B cell (primary cell): ENCODE measurements around the gene SFTPB. TPM values are rescaled to one million over a fixed set of nuclear protein-coding genes. Genes with fewer than 3 reads are reported as not detected.

Source experiments
- ATAC-seq: fragments of 200-7000 bp; cut with Tn5 transposase; one replicate; pipeline ENCODE4 v1.10.0; 2021; ENCODE audit warnings: low read depth, mild to moderate bottlenecking, moderate number of reproducible peaks, moderate library complexity
- CTCF ChIA-PET: fragments of 350-600 bp; sonication (Branson Sonifier 250); formaldehyde crosslinking; loops from one replicate; lab custom pipeline; 2021; ENCODE audit warnings: antibody characterized with exemption, inconsistent platforms; lab: Charles Lee
- POLR2A ChIA-PET: fragments of 350-600 bp; sonication (Branson Sonifier 250); formaldehyde crosslinking; loops from one replicate; lab custom pipeline; 2021; ENCODE audit warnings: antibody characterized with exemption; lab: Charles Lee
- DNase-seq: peaks from one replicate; pipeline ENCODE4 v3.0.0; 2013
- H2AFZ ChIP-seq: 2 replicates; pipeline ENCODE4 v1.6.1; 2012; ENCODE audit warnings: mild to moderate bottlenecking, low read depth, low read length; ENCODE audit not compliant: insufficient read depth, poor library complexity, severe bottlenecking
- H3K27ac ChIP-seq, 2 donors: 1 replicate in 1 of 2; 2 replicates in 1 of 2; pipeline ENCODE4 v1.5.1; 2012 to 2013; ENCODE audit warnings: low read length in 2 of 2, mild to moderate bottlenecking in 2 of 2, moderate library complexity in 1 of 2
- H3K27me3 ChIP-seq, 4 experiments: fragments of 200-600 bp in 1 of 4; sonication (generic) in 1 of 4; replicated peaks in 1 of 4; 1 replicate in 2 of 4; 2 replicates in 2 of 4; pipeline versions ENCODE4 v1.6.1 to v1.7.0; 2013 to 2016; ENCODE audit warnings: low read length in 3 of 4, mild to moderate bottlenecking in 2 of 4, mixed read lengths in 1 of 4, moderate library complexity in 1 of 4; ENCODE audit not compliant: insufficient read depth in 4 of 4, control insufficient read depth in 3 of 4; ENCODE audit errors: control extremely low read depth in 1 of 4
- H3K36me3 ChIP-seq, 2 experiments: replicated peaks in 1 of 2; 1 replicate in 1 of 2; 2 replicates in 1 of 2; pipeline versions ENCODE4 v1.6.1 to v1.7.1; 2013; ENCODE audit warnings: low read length in 1 of 2; ENCODE audit not compliant: insufficient read depth in 2 of 2, control insufficient read depth in 1 of 2; ENCODE audit errors: control extremely low read depth in 1 of 2, extremely low read depth in 1 of 2
- H3K4me1 ChIP-seq, 2 donors: fragments of 200-600 bp in 1 of 2; sonication (generic) in 1 of 2; 1 replicate in 1 of 2; 2 replicates in 1 of 2; pipeline versions ENCODE4 v1.5.1 to v1.6.1; 2013 to 2017; ENCODE audit warnings: low read length in 2 of 2; ENCODE audit not compliant: control insufficient read depth in 2 of 2, insufficient read depth in 2 of 2
- H3K4me2 ChIP-seq: replicated peaks from 2 replicates; pipeline ENCODE3; 2012; ENCODE audit warnings: mild to moderate bottlenecking, low read depth, low read length; ENCODE audit not compliant: poor library complexity, severe bottlenecking
- H3K4me3 ChIP-seq, 5 experiments: fragments of 200-600 bp in 1 of 5; sonication (generic) in 1 of 5; 1 replicate in 3 of 5; 2 replicates in 2 of 5; pipeline versions ENCODE4 v1.5.1 to v1.7.0; 2011 to 2016; ENCODE audit warnings: low read length in 4 of 5, mild to moderate bottlenecking in 4 of 5, low read depth in 2 of 5, control low read depth in 1 of 5, moderate library complexity in 1 of 5; ENCODE audit not compliant: insufficient read depth in 1 of 5; ENCODE audit errors: control extremely low read depth in 1 of 5, extremely low read depth in 1 of 5
- H3K79me2 ChIP-seq: fragments of 200-600 bp; sonication (generic); one replicate; pipeline ENCODE4 v1.6.0; 2016; ENCODE audit warnings: low read length; ENCODE audit not compliant: control insufficient read depth, insufficient read depth
- H3K9ac ChIP-seq: fragments of 200-600 bp; sonication (generic); 2 replicates; pipeline ENCODE4 v1.6.1; 2017; ENCODE audit warnings: mild to moderate bottlenecking, low read length, moderate library complexity
- H3K9me3 ChIP-seq, 3 donors: one replicate each; pipeline versions ENCODE4 v1.6.1 to v1.7.1; 2013; ENCODE audit warnings: low read length in 2 of 3; ENCODE audit not compliant: control insufficient read depth in 2 of 3, insufficient read depth in 1 of 3; ENCODE audit errors: control extremely low read depth in 1 of 3
- H4K20me1 ChIP-seq: 2 replicates; pipeline ENCODE4 v1.6.0; 2012; ENCODE audit warnings: mild to moderate bottlenecking, low read length; ENCODE audit not compliant: insufficient read depth, control insufficient read depth, poor library complexity, severe bottlenecking
- H3K27ac Mint-ChIP-seq: one replicate; pipeline ENCODE4 v1.8.0; 2021; ENCODE audit warnings: mixed read lengths
- H3K27me3 Mint-ChIP-seq: one replicate; pipeline ENCODE4 v1.8.0; 2021; ENCODE audit warnings: mixed read lengths
- H3K4me1 Mint-ChIP-seq: one replicate; pipeline ENCODE4 v1.8.0; 2021; ENCODE audit warnings: mixed read lengths
- H3K4me3 Mint-ChIP-seq: one replicate; pipeline ENCODE4 v1.8.0; 2021; ENCODE audit warnings: mixed read lengths
- H3K9me3 Mint-ChIP-seq: one replicate; pipeline ENCODE4 v1.8.0; 2022; ENCODE audit warnings: mixed read lengths; ENCODE audit not compliant: insufficient read depth
- EZH2 ChIP-seq: IDR thresholded peaks from 2 replicates; pipeline ENCODE4 v1.6.1; 2012; ENCODE audit warnings: borderline replicate concordance, low read depth, mild to moderate bottlenecking, moderate library complexity, low read length; ENCODE audit not compliant: insufficient read depth, poor library complexity, severe bottlenecking
- WGBS: methylation state at CpG from one replicate; pipeline ENCODE4 v1.1.5; 2013; ENCODE audit warnings: missing lambda C conversion rate; ENCODE audit not compliant: insufficient coverage; 5-methylcytosine and 5-hydroxymethylcytosine counted together
- intact Hi-C: fragments of 100-400 bp; cut with micrococcal nuclease; formaldehyde crosslinking; loops from one replicate; pipeline ENCODE4 v1.10.0; 2022
- polyA plus RNA-seq: library from polyadenylated mRNA; depleted of rRNA; stranded (reverse); fragments of >200 nt; gene quantifications from 2 replicates; pipeline ENCODE4 v1.2.3, GENCODE V29; 2012
- total RNA-seq, 2 donors: library from RNA; stranded (reverse); fragments of 120-200 nt in 1 of 2; gene quantifications; 1 replicate in 1 of 2; 2 replicates in 1 of 2; pipeline versions ENCODE4 v1.2.3 to v1.2.4, GENCODE V29; 2013 to 2022
- TF ChIP-seq, protein P1 (sequence below): fragments of 200-600 bp; IDR thresholded peaks from one replicate; pipeline ENCODE4 v1.8.0; 2022; ENCODE audit warnings: antibody characterized with exemption, mild to moderate bottlenecking

Gene SFTPB
- total and polyA plus RNA-seq, 2 donors (not counting 1 experiment from before 2014, with no cell fraction given) = not detected

GRCh38 chr2:85705680-85706039 lies 37.7 kb upstream of the SFTPB start:
- no peak for TF ChIP-seq EZH2
- TF ChIP-seq, protein P1, sequence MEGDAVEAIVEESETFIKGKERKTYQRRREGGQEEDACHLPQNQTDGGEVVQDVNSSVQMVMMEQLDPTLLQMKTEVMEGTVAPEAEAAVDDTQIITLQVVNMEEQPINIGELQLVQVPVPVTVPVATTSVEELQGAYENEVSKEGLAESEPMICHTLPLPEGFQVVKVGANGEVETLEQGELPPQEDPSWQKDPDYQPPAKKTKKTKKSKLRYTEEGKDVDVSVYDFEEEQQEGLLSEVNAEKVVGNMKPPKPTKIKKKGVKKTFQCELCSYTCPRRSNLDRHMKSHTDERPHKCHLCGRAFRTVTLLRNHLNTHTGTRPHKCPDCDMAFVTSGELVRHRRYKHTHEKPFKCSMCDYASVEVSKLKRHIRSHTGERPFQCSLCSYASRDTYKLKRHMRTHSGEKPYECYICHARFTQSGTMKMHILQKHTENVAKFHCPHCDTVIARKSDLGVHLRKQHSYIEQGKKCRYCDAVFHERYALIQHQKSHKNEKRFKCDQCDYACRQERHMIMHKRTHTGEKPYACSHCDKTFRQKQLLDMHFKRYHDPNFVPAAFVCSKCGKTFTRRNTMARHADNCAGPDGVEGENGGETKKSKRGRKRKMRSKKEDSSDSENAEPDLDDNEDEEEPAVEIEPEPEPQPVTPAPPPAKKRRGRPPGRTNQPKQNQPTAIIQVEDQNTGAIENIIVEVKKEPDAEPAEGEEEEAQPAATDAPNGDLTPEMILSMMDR = no peak
- Histone ChIP-seq H3K4me2 (peak overlapping the region; percentile 66), H3K4me3 (no peak overlapping the region), H2AFZ (no peak overlapping the region), H3K4me1 (peaks cover 39 to 44% of the 10 kb centered on the region in 2 donors), H3K27me3 (no peaks in the 10 kb centered on the region), H3K9me3 (no peaks in the 10 kb centered on the region), H3K27ac (peak overlapping the region in 1 of 2 donors; percentile 71), H3K9ac (no peak overlapping the region), H4K20me1 (no peaks in the 10 kb centered on the region), H3K36me3 (no peaks in the 10 kb centered on the region), H3K79me2 (no peaks in the 10 kb centered on the region)
- DNase-seq (no peak), ATAC-seq (no peak)
- H3K4me1 Mint-ChIP-seq = peaks cover 39% of the 10 kb centered on the region
- peaks cover 14% of the 10 kb centered on the region for H3K27me3 Mint-ChIP-seq
- ChIA-PET CTCF (interaction anchor here (0.5 to 8.8 kb wide), 7 partner anchors 12 to 366 kb away, joined by 3 to 134 read pairs (median 15); partner anchors contain the start of gene GNLY), POLR2A (no interaction called here)
- 100% methylated on average over 1 of the region's 2 CpGs for WGBS
- H3K4me3 Mint-ChIP-seq = no peak overlapping the region
- intact Hi-C loops = loop anchor here (10.0 kb wide), 1 partner anchor 171 kb away; the partner anchor contains the start of gene MAT2A
- no peaks in the 10 kb centered on the region for H3K9me3 Mint-ChIP-seq
- peak overlapping the region; percentile 70 for H3K27ac Mint-ChIP-seq
